ENCODE data around the gene TLE1.
"Not testable (repeated sequence)": the region's sequence is repeated elsewhere in the genome, so short reads cannot be mapped to it uniquely, and the experiment has no call there.

TLE1 gene

GRCh38 chr9:81689343-81690175 lies at the start of gene TLE1:
TLE1 (minus strand) TSS chr9:81689547; CDS start chr9:81688240, 1,307 bp downstream.
- DNase-seq: peak; percentile 98

GRCh38 chr9:81737871-81738507 lies 48.6 kb upstream of the TLE1 start:
- no peak for DNase-seq

- DNase-seq: not testable (repeated sequence)
Observed at GRCh38 chr9:81730498-81730897, 41.2 kb upstream of the TLE1 start.

GRCh38 chr9:81729135-81729534 lies 39.8 kb upstream of the TLE1 start:
- peak; percentile 57 for DNase-seq

GRCh38 chr9:81724242-81724889 lies 35.0 kb upstream of the TLE1 start:
- DNase-seq: peak; percentile 76

GRCh38 chr9:81722277-81722676 lies 32.9 kb upstream of the TLE1 start:
- no peak for DNase-seq

DNA sequence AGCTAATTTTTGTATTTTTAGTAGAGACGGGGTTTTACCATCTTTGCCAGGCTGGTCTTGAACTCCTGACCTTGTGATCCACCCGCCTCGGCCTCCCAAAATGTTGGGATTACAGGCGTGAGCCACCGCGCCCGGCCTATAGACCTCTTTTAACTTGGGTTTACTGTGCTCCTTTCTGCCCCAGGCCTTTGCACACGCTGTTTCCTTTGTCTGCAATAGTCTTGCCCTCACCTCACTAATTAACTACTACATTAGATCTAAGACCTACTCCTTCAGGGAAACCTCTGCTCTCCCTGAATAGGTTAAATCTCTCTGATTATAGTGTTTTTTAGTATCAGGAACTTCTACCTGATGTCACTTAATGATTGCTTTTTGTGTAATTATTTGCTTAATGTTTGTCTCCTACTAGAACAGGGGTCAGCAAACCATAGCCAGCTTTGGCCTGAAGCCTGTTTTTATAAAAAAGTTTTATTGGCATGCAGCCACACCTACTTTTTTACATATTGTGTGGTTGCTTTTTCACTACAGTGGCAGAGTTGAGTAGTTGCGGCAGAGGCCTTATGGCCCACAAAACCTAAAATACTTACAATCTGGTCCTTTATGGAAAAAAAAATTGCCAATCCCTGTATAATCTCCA lies 31.2 kb upstream of the TLE1 start:
- DNase-seq: no peak

DNA sequence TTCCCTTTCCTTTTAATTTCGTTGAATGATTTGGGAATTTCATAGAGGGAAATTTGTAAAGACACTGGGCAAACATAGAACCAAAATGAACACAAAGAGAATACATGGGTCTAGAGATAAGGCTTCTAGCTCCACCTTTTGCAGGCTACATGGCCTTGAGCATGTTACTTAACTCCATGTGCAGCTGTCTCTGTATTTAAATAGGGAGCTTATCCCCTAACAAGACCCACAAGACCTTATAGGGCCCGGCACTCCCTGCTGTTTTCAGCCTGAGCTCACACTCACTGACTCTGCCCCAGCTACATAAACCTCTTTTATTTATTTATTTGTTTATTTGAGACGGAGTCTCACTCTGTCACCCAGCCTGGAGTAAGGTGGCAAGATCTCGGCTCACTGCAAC lies 30.6 kb upstream of the TLE1 start:
- no peak for DNase-seq

- no peak for DNase-seq
Observed at GRCh38 chr9:81718244-81718643, 28.9 kb upstream of the TLE1 start.

DNA sequence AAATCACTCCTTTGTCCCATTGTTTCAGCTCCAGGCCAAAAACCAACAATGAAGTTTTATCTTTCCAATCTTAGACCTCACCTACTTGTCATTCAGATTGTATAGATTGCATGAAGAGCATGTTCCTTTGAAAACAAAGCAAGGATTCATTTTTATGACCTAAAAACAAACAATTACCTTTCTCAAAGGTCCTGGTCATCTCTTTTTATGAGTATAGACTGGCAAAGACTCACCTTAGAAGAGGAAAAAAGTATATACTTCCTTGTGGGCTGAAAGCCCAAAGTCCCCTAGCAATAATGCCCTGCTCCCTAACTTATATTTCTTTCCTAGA lies 28.4 kb upstream of the TLE1 start:
- DNase-seq: no peak

- DNase-seq: no peak
Observed at GRCh38 chr9:81717061-81717746, 27.9 kb upstream of the TLE1 start.

- DNase-seq: no peak
Observed at GRCh38 chr9:81716409-81716808, 27.1 kb upstream of the TLE1 start.

- no peak for DNase-seq
Observed at GRCh38 chr9:81705578-81705977, 16.2 kb upstream of the TLE1 start.

DNA sequence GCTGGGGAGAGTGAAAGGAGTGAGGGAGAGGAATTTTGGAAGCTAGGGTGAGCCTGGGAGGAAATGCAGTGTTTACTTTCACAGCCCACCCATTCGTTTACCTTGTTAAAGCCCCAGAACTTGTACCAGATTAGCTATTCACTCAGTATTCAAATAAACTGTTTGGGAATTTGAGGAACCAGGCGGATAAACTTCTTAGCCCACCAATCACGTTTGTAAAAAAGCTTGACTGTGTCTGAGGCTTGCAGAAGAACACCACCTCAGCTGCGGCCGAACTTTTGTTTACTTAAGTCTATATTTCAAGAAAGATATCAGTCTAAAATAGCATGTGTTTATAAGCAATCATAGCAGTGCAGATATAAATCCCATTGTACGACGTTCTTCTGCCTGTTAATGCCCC lies 5.2 kb upstream of the TLE1 start:
- no peak for DNase-seq

GRCh38 chr9:81693671-81694378 lies 4.5 kb upstream of the TLE1 start:
- no peak for DNase-seq

DNA sequence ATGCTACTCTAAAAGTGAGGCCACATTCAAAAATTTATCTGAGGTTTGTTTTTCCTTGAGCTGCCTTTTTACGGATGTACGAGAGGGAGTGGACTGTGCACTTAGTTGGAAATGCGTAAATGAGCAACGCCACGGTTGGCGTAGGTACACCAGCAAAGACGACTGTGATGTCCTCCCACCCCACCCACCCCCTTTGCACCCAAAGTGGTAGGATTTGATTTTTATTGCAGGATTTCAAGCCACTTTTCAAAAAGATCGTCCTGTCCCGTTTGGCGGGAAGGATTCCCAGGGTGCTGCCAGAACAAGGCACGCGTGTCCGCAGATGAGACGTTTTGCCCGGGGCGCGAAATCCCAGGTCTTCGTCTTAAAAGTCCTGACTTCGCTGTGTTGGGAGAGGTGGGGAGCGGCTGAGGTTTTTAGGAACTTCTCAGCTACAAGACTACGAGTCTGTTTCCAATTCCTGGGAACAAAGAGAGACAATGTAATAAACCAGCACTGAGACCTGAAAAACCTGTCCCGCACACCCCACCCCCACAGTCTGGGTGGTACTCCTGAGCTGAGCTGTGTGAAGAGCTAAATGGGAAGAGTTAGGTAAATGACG lies 1.0 kb upstream of the TLE1 start:
- DNase-seq: peak; percentile 42

DNA sequence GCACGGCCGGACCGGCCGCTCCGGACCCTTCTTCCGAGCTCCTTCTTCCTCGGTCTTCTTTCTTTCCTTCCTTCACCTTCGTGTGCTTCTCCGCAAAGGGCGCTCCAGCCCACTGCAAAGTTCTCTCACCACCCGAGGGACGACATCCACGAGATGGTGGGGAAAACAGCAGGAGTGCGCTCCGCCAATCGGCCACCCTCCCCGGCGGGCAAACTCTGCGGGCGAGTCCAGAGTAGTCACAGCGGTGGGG lies 329 bp downstream of the TLE1 start:
- DNase-seq: not testable (repeated sequence)

- not testable (repeated sequence) for DNase-seq
Observed at GRCh38 chr9:81688262-81689092, 870 bp downstream of the TLE1 start.

DNA sequence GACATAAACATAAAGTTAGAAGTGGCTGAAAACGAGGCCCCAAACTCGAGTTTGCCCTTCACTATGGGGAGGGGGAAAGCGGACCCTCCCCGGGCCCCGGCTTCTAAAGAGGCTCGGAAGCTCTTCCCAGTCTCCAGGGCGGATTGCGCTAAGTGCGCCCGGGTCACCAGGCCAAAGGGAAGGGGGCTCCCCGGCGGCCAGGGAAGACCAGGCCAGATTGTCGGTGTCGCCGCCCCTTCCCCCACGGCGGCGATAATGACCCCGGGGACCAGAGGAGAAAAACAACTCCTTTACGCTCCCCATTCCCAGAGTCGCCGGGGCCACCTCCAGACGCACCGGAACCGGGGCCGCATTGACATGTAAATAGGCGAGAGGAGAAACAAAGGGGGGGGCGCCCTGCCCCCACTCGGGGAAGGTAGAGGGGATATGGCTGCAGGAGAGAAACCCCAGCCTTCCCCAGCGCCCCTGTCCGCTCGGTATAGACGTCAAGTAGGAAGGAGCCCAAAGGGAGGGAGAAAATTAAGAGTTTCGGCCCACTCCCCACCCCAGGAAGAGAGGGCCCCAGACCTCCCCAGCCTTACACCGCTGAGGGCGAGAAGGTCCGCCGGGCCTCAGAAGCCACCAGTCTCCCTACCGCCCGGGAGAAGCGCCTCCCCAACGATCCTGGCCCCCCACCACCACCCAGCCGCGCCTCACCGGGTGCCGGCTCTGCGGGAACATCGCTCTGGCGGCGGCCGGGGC lies 1.7 kb downstream of the TLE1 start:
- DNase-seq: no peak

Data from NCI-H2029 (cell line).